Suprapubic skin (tissue), 4 donors: Measurements from ENCODE around the gene SDS. TPM values are rescaled to one million over a fixed set of nuclear protein-coding genes. Genes with fewer than 3 reads are reported as not detected.
"Not testable (repeated sequence)": the region's sequence is repeated elsewhere in the genome, so short reads cannot be mapped to it uniquely, and the experiment has no call there.

ENCODE experiments used
- DNase-seq, 2 donors: peaks; one replicate each; pipeline ENCODE4 v3.0.0-alpha.2; 2019; ENCODE audit warnings: low spot score in 2 of 2
- H3K27ac ChIP-seq: fragments of 200-600 bp; sonication (generic); one replicate; pipeline ENCODE4 v1.5.1; 2019
- H3K27me3 ChIP-seq: fragments of 200-600 bp; sonication (generic); one replicate; pipeline ENCODE4 v1.5.1; 2019
- H3K36me3 ChIP-seq: fragments of 200-600 bp; sonication (generic); one replicate; pipeline ENCODE4 v1.5.1; 2019
- H3K4me1 ChIP-seq: fragments of 200-600 bp; sonication (generic); one replicate; pipeline ENCODE4 v1.5.1; 2019
- H3K4me3 ChIP-seq: fragments of 200-600 bp; sonication (generic); one replicate; pipeline ENCODE4 v1.5.1; 2019; ENCODE audit warnings: mild to moderate bottlenecking
- H3K9me3 ChIP-seq: fragments of 200-600 bp; sonication (generic); one replicate; pipeline ENCODE4 v1.5.1; 2019
- EP300 ChIP-seq: sonication (generic); formaldehyde crosslinking; IDR thresholded peaks from one replicate; pipeline ENCODE4 v1.6.1; 2017; ENCODE audit warnings: antibody characterized with exemption
- POLR2A ChIP-seq, 2 donors: fragments of 450-650 bp; IDR thresholded peaks; one replicate each; pipeline ENCODE4 v1.6.1; 2017; ENCODE audit warnings: antibody characterized with exemption in 2 of 2, mild to moderate bottlenecking in 2 of 2, moderate library complexity in 2 of 2
- POLR2AphosphoS5 ChIP-seq, 3 donors: sonication (generic); formaldehyde crosslinking; IDR thresholded peaks; one replicate each; pipeline ENCODE4 v1.6.1; 2017; ENCODE audit warnings: antibody characterized with exemption in 3 of 3
- WGBS: methylation state at CpG from one replicate; pipeline ENCODE4 v1.1.5; 2018; 5-methylcytosine and 5-hydroxymethylcytosine counted together
- total RNA-seq, 4 donors: library from RNA; depleted of rRNA; stranded (reverse); fragments of >200 nt; gene quantifications; one replicate each; pipeline ENCODE4 v1.1.0, GENCODE V29; 2016
- TF ChIP-seq, protein P1 (sequence below), 2 donors: fragments of 200-600 bp in 1 of 2; fragments of 450-650 bp in 1 of 2; sonication (generic) in 1 of 2; IDR thresholded peaks; one replicate each; pipeline ENCODE4 v1.5.1; 2016 to 2019; ENCODE audit warnings: antibody characterized with exemption in 2 of 2, mild to moderate bottlenecking in 1 of 2, moderate library complexity in 1 of 2

Gene SDS
- total RNA-seq, 4 donors from 2014 or later, result 2.7 TPM; not detected in 3

DNA sequence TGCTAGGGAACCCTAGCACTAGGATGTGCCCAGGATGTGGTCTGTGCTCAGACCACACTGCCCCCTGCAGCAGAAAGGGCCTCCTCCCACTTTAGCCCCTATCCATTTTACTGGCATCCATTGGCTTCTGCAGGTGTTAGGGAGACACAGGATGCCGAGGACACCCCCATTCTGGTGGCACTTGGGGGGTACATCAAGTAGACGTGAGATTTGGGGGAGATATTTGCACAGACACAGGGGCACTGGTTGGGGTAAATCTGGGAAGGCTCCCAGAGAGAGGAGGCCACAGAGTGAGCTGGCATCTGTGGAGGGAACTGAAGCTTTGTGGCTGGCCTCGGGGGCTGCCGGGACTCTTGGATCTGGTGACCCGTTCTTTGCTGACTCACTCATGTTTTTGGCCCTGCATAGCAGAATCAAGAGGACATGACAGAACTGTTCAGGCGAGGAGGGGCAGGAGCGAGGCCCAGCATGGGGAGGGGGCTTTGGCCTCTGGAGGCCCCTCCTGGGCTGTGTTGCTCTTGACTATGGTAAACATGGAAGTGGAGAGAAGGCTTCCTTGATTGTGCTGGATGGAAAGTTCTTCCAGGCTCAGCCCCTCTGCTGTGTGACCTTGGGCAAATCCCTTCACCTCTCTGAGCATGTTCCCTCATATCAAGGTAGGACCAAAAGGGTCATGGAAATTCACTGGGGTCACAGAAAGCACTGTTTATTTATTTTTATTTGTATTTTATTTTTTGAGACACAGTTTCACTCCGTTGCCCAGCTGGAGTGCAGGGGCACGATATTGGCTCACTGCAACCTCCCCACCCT lies 43.5 kb downstream of the SDS start:
- WGBS, result 61% methylated on average over 9 of the region's 9 CpGs
- Histone ChIP-seq H3K9me3 (no peaks in the 10 kb centered on the region), H3K27me3 (no peaks in the 10 kb centered on the region), H3K4me3 (peak overlapping the region; percentile 56), H3K36me3 (peaks cover 4% of the 10 kb centered on the region), H3K4me1 (peaks cover 38% of the 10 kb centered on the region), H3K27ac (peak overlapping the region; percentile 70)
- DNase-seq, result no peak
- no peak for TF ChIP-seq EP300
- no peak for TF ChIP-seq POLR2AphosphoS5 (IDR thresholded peaks at IDR 0.05)
- TF ChIP-seq, protein P1, sequence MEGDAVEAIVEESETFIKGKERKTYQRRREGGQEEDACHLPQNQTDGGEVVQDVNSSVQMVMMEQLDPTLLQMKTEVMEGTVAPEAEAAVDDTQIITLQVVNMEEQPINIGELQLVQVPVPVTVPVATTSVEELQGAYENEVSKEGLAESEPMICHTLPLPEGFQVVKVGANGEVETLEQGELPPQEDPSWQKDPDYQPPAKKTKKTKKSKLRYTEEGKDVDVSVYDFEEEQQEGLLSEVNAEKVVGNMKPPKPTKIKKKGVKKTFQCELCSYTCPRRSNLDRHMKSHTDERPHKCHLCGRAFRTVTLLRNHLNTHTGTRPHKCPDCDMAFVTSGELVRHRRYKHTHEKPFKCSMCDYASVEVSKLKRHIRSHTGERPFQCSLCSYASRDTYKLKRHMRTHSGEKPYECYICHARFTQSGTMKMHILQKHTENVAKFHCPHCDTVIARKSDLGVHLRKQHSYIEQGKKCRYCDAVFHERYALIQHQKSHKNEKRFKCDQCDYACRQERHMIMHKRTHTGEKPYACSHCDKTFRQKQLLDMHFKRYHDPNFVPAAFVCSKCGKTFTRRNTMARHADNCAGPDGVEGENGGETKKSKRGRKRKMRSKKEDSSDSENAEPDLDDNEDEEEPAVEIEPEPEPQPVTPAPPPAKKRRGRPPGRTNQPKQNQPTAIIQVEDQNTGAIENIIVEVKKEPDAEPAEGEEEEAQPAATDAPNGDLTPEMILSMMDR (IDR thresholded peaks at IDR 0.05), result no peak
- no peak for TF ChIP-seq POLR2A (IDR thresholded peaks at IDR 0.05)

DNA sequence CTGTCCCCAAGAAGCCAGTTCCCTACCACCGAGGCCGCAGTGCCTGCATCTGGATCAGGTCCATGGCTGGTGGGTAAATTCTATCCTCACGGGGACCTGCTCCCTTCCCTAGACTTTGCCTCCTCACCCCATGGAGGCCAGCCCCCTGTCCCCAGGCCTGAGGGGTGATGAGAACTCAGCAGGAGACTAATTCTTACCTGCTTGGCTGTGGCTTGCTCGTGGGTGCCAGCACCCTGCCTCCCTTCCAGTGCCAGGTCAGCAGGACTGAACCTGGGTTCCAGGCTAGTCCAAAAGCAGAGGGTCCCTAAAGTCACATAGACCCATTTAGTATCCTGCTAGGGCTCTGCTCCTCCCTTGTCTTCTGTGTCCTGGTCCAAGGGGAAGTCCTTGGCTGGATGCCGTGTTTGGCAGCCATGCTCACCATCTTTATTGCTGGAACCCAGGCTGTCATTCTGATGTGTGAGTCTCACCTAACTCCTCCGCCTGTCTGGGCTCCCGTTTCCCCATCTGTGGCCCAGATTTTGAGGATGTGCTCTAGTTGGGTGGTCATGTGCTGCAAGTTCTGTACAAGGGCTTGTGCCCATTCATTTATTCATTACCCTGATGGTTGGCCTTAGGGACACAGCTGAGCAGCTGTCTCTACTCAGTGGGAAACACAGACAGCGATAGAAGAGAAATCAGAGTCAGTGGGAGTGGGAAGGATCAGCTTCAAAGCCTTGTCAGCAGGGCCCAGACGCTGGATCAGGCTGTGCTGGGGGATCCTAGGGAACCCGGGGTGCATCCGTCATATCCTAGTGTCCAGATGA lies 44.4 kb downstream of the SDS start:
- Histone ChIP-seq H3K4me1 (peaks cover 38% of the 10 kb centered on the region), H3K4me3 (peak overlapping the region; percentile 56), H3K27ac (peak overlapping the region; percentile 70), H3K9me3 (no peaks in the 10 kb centered on the region), H3K36me3 (peaks cover under 1% of the 10 kb centered on the region), H3K27me3 (no peaks in the 10 kb centered on the region)
- TF ChIP-seq, protein P1 (IDR thresholded peaks at IDR 0.05), result no peak
- TF ChIP-seq POLR2A (IDR thresholded peaks at IDR 0.05) (no peak), EP300 (no peak), POLR2AphosphoS5 (IDR thresholded peaks at IDR 0.05) (no peak)
- WGBS, result 33% methylated on average over 8 of the region's 11 CpGs
- peak in 1 of 2 donors; percentile 75 for DNase-seq

DNA sequence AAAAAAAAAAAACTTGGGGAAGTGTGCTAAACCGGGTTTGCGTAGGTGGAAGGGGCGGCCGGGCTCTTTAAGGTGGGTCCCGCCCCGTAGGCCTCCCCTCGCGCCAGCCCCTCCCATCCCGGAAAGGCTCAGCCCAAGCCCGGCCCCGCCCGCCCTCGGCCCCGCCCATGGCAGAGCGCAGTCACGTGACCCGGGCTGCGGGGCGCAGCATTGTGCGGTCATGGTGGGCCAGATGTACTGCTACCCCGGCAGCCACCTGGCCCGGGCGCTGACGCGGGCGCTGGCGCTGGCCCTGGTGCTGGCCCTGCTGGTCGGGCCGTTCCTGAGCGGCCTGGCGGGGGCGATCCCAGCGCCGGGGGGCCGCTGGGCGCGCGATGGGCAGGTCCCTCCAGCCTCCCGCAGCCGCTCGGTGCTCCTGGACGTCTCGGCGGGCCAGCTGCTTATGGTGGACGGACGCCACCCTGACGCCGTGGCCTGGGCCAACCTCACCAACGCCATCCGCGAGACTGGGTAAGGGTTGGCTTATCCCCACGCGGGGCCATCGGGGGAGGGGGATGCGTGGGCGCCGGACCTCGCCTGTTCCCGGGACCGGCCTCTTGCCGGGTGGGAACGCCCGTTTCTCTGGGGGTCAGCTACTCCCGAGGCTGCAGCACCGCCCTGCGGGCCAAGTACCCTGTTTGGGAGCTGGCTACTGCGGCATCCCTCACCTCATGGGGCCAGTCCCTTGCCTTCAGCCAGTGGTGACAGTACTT lies 45.1 kb downstream of the SDS start, which contains the start of gene PLBD2:
TSS of gene PLBD2 (plus strand) at position 207 of the 752 bp plus-strand sequence. CDS start at position 221, 14 bp downstream.
- DNase-seq, result peak; percentile 95 to 97
- H3K4me1 ChIP-seq, result peaks cover 38% of the 10 kb centered on the region
- TF ChIP-seq EP300, result no peak
- TF ChIP-seq POLR2A (IDR thresholded peaks at IDR 0.05), result peak in 1 of 2 donors; percentile 13
- peak within 1 kb of the TSS; percentile 56 for H3K4me3 ChIP-seq
- H3K36me3 ChIP-seq, result no peaks in the 10 kb centered on the region
- peak within 1 kb of the TSS; percentile 70 for H3K27ac ChIP-seq
- 2% methylated on average over 6 of the region's 67 CpGs for WGBS
- no peaks in the 10 kb centered on the region for H3K9me3 ChIP-seq
- H3K27me3 ChIP-seq, result no peaks in the 10 kb centered on the region

DNA sequence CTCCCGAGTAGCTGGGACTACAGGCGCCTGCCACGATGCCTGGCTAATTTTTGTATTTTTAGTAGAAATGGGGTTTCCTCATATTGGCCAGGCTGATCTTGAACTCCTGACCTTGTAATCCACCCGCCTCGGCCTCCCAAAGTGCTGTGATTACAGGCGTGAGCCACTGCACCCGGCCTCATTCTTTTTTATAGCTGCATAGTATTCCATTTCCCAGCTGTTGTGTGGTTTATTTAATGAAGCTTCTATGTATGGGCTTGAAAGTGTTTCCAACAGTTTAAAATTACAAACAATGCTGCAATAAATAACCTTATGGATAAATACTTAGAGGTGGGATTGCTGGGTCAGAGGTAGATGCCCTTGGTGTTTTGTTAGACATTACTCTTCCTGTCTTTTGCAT lies 49.5 kb downstream of the SDS start:
- DNase-seq, H3K4me3 ChIP-seq, H3K36me3 ChIP-seq, H3K27ac ChIP-seq, H3K27me3 ChIP-seq, H3K9me3 ChIP-seq: not testable (repeated sequence)
- H3K4me1 ChIP-seq, result peaks cover 10% of the 10 kb centered on the region
- WGBS, result 94% methylated on average over 7 of the region's 7 CpGs

DNA sequence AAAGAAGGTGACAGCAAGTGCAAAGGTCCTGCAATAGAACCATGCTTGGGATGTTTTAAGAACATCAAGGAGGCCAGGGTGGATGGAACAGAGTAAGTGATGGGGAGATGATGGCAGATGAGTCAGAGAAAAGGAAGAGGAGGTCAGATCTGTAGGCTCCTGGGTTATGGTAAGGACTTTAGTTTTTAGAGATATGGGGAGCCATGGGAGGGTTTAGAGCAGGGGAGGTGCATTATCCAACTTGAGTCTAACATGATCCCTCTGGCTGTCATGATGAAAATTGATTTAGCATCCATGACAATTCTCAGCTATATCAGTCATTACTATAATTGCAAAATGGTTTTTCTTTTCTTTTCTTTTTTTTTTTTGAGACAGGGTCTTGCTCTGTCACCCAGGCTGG lies 52.6 kb downstream of the SDS start:
- no peaks in the 10 kb centered on the region for H3K4me1 ChIP-seq
- H3K36me3 ChIP-seq, result no peaks in the 10 kb centered on the region
- H3K4me3 ChIP-seq, result no peak overlapping the region
- no peak overlapping the region for H3K27ac ChIP-seq
- H3K27me3 ChIP-seq, result no peaks in the 10 kb centered on the region
- H3K9me3 ChIP-seq, result no peaks in the 10 kb centered on the region
- no peak for TF ChIP-seq EP300
- TF ChIP-seq POLR2A (IDR thresholded peaks at IDR 0.05), result no peak
- TF ChIP-seq, protein P1 (IDR thresholded peaks at IDR 0.05), result no peak
- TF ChIP-seq POLR2AphosphoS5 (IDR thresholded peaks at IDR 0.05), result no peak
- no peak for DNase-seq
